Measurements from ENCODE around the gene SLC10A1.

GRCh38 chr14:69804902-69805301 is 7.9 kb upstream of the SLC10A1 start:
- TF ChIP-seq CTCF (IDR thresholded peaks at IDR 0.05) (no peak), POLR2A (IDR thresholded peaks at IDR 0.05) (no peak)

All from stomach (tissue), 4 donors.